LNCAP (cell line): ENCODE results near the gene CDKN1A.

Source experiments
- CTCF ChIP-seq: fragments of 450-650 bp; IDR thresholded peaks from 2 replicates; pipeline ENCODE4 v1.5.1; 2017; ENCODE audit warnings: mild to moderate bottlenecking

Gene CDKN1A

DNA sequence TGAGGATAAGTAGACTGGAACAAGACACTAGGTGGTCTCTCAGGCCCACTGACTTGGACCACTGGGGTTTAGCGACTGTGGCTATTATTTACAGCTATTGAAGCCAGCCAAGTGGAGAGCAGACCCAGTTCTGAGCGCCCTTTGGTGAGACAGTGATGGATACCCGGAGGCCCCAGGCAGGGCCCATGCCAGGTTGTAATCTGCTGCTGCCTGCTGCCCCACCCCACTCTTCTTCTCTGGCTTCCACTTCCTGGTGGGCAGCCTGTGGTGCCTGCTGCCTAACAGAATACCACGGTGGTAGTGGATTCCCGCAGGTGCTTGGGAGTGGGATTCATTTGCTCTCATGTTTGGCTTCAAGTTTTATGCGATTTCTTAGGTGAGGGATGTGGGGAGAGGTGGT lies 19.7 kb downstream of the CDKN1A start:
- no peak for TF ChIP-seq CTCF

DNA sequence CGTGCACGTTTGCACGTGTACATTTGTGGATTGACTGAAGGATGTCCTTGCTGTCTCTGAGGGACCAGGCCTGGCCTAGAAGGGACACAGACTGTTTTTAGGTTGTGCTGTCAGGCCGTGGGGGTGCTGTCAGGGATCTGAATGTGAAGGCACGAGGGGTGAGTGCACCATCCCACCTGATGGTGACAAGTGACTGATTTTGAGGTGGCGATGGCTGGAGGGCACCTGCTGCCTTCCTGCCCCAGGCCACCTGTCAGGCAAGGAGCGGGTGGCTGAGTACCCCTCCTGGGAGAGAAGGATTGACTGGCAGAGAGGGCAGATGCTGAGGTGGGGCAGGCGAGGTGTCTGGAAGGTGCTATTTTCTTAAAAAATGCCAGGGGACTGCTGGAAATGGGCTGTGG lies 20.4 kb downstream of the CDKN1A start:
- no peak for TF ChIP-seq CTCF

- TF ChIP-seq CTCF = no peak
Observed at GRCh38 chr6:36699348-36699747, 20.8 kb downstream of the CDKN1A start.

- no peak for TF ChIP-seq CTCF
Observed at GRCh38 chr6:36700071-36700812, 21.7 kb downstream of the CDKN1A start.

DNA sequence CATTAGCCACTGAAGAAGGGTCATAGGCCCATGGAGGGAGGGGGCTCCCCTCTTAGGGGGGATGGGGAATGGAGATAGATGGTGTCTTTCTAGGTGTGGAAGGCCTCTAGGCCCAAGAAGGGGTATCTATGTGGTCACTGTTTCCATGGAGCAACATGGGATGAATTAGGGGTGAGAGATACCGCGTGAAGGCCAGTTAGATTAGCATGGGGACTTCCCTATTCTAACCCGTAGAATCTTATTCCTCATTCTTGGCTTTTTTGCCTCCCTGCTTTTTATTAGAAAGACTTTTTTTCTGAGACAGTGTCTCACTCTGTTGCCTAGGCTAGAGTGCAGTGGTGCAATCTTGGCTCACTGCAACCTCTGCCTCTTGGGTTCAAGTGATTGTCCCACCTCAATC lies 22.3 kb downstream of the CDKN1A start:
- TF ChIP-seq CTCF = no peak

DNA sequence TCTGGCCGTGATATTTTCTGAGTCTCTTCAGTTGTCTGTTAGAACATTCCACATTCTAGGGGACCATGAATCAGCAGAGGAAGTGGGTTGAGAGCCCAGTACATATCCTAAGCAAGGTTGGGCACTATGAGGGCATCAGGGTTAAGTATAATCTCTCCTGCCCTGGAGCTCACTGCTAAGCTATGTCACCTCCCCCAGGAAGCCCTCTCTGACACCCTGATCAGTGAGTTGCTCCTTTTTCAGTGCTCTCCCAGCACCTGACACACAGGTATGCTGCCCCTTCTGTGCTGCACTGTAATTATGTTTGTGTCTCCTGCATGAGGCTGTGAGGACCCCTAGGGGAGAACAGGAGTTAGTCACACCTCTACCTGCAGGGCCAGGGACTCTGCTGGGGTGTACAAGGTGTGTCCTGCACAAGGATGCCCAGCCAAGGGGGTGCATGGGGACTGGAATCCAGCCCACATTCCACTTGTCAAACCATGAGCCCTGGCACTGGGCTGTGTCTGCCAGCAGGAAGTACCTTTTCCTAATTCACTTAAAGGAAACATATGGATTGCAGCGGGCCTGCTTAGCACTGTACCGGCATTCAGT lies 23.0 kb downstream of the CDKN1A start:
- TF ChIP-seq CTCF = no peak

GRCh38 chr6:36702656-36703055 lies 24.1 kb downstream of the CDKN1A start:
- TF ChIP-seq CTCF = no peak
